Measurements from ENCODE around the gene MIER2.

DNA sequence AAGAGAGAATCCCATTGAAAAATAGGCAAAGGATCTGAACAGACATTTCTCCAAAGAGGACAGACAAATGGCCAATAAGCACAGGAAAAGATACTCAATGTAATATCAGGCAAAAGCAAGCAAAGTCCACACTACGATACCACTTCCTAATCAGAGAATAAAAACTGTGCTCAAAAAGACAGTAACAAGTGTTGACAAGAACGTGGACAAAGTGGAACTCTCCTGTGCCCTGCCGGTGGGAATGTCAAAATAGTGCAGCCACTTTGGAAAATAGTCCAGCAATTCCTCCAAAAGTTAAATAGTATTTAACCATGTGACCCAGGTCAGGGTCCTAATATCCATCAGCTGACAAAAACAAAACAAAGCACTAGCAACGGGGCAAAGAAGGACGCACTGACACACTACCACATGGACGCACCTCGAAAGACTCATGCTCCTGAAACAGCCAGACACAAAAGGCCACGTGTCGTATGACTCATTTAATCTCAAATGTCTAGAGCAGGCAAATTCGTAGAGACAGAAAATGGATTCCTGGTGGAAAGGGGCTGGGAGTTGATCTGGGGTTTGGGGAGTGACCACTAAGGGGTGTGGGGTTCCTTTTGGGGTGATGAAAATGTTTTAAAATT, 5.2 kb downstream of the MIER2 start:
- TF ChIP-seq, protein P1, sequence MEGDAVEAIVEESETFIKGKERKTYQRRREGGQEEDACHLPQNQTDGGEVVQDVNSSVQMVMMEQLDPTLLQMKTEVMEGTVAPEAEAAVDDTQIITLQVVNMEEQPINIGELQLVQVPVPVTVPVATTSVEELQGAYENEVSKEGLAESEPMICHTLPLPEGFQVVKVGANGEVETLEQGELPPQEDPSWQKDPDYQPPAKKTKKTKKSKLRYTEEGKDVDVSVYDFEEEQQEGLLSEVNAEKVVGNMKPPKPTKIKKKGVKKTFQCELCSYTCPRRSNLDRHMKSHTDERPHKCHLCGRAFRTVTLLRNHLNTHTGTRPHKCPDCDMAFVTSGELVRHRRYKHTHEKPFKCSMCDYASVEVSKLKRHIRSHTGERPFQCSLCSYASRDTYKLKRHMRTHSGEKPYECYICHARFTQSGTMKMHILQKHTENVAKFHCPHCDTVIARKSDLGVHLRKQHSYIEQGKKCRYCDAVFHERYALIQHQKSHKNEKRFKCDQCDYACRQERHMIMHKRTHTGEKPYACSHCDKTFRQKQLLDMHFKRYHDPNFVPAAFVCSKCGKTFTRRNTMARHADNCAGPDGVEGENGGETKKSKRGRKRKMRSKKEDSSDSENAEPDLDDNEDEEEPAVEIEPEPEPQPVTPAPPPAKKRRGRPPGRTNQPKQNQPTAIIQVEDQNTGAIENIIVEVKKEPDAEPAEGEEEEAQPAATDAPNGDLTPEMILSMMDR (IDR thresholded peaks at IDR 0.05), result no peak
- TF ChIP-seq EP300 (IDR thresholded peaks at IDR 0.05) (no peak), POLR2AphosphoS5 (IDR thresholded peaks at IDR 0.05) (no peak), POLR2A (IDR thresholded peaks at IDR 0.05) (no peak)

Data from sigmoid colon (tissue), 4 donors.